GM23248 (cell line): ENCODE measurements around the gene WIPF2.

Experiments
- EZH2 ChIP-seq: fragments of 200-600 bp; sonication (generic); IDR thresholded peaks from 2 replicates; pipeline ENCODE4 v1.6.1; 2018; ENCODE audit warnings: antibody characterized with exemption, mild to moderate bottlenecking; ENCODE audit not compliant: insufficient read depth, poor library complexity, severe bottlenecking
- EZH2phosphoT487 ChIP-seq: fragments of 200-600 bp; sonication (generic); IDR thresholded peaks from 2 replicates; pipeline ENCODE4 v1.6.1; 2018; ENCODE audit warnings: antibody characterized with exemption, moderate library complexity, mild to moderate bottlenecking, low read depth; ENCODE audit not compliant: insufficient read depth

DNA sequence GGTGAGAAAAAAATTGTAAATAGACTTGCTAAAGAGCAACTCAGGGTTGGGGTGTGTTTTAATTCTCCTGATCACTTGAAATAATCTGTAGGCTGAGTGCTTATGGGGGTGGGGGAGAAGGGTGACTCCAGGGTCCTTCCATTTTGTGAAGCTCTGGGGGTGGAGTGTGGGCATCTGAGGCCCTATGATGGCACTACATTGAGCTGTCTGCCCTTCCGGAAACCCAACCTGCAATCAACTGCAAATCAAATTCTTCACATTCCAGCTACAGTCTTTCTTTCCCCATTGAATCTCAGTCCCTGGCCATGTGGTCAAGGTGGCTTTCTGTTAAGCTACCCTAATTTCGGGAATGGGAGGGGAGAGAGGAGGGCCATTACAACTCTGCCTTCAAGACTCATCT is 62.6 kb downstream of the WIPF2 start:
- no peak for TF ChIP-seq EZH2phosphoT487
- no peak for TF ChIP-seq EZH2
